Measurements from ENCODE around the gene RELT. TPM values are rescaled to one million over a fixed set of nuclear protein-coding genes. Genes with fewer than 3 reads are reported as not detected.

RELT gene
- polyA plus RNA-seq, 4 donors, result 0.67 to 3.3 (median 2.1) TPM

DNA sequence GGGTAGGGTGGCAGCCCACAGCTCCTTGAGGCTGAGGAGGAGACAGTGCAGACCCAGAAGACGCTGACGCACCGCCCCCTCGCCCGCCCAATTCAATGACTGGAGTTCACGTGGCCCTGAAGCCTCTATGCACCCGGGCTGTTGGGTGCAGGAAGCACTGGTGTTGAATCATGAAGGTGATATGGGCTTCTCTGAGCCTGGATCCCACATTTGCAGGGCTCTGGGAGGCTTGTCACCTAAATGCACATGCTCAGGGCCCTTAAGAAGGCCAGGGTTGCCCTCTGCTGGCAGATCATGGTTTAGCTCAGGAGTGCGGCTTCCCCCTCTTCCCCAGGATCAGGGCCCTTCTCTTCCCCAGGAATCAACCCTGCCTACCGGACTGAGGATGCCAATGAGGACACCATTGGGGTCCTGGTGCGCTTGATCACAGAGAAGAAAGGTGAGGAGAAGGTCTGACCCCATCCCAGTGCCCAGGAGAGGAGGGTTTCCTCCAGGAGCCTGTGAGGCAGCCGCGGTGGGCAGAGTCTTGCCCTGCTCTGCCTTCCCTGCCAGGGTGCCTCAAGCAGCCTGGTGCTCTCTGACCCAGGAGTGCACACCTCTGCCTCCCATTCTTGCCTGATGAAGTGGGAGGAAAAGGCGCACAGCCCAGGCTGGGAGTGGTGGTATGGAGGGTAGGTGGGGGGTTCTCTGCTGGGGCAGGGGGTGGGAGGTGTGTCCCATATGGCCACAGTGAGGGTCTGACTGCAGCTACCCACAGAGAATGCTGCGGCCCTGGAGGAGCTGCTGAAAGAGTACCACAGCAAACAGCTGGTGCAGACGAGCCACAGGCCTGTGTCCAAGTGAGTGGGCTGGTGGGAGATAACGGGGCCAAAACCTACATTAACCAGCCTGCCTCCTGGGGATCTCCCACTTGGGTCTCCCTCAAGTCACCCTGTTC, 17.5 kb downstream of the RELT start:
- no peaks in the 10 kb centered on the region for H3K9me3 ChIP-seq (ENCODE audit: control insufficient read depth in 2 of 2, insufficient read depth in 1 of 2, low read depth in 1 of 2, low read length in 1 of 2)
- 78 to 79% (median 79%) methylated on average over 15 to 16 of the region's 16 CpGs for WGBS, 3 donors
- H3K27me3 ChIP-seq (ENCODE audit: control insufficient read depth in 3 of 3, insufficient read depth in 3 of 3, low read length in 3 of 3), result no peaks in the 10 kb centered on the region
- H3K27ac ChIP-seq (ENCODE audit: low read depth in 1 of 3, low read length in 2 of 3), result no peak overlapping the region
- DNase-seq (peak; percentile 70 to 83), FAIRE-seq (no peak)
- H3K4me3 ChIP-seq (ENCODE audit: low read depth in 1 of 3, low read length in 3 of 3), result no peak overlapping the region
- peaks cover 0 to 3% (median 0%) of the 10 kb centered on the region in 3 donors for H3K4me1 ChIP-seq (ENCODE audit: control insufficient read depth in 3 of 3, insufficient read depth in 2 of 3, low read depth in 1 of 3, low read length in 2 of 3)
- H3K36me3 ChIP-seq (ENCODE audit: control insufficient read depth in 3 of 3, insufficient read depth in 2 of 3, low read depth in 1 of 3, low read length in 3 of 3), result peaks cover 0 to 56% (median 3%) of the 10 kb centered on the region in 3 donors

DNA sequence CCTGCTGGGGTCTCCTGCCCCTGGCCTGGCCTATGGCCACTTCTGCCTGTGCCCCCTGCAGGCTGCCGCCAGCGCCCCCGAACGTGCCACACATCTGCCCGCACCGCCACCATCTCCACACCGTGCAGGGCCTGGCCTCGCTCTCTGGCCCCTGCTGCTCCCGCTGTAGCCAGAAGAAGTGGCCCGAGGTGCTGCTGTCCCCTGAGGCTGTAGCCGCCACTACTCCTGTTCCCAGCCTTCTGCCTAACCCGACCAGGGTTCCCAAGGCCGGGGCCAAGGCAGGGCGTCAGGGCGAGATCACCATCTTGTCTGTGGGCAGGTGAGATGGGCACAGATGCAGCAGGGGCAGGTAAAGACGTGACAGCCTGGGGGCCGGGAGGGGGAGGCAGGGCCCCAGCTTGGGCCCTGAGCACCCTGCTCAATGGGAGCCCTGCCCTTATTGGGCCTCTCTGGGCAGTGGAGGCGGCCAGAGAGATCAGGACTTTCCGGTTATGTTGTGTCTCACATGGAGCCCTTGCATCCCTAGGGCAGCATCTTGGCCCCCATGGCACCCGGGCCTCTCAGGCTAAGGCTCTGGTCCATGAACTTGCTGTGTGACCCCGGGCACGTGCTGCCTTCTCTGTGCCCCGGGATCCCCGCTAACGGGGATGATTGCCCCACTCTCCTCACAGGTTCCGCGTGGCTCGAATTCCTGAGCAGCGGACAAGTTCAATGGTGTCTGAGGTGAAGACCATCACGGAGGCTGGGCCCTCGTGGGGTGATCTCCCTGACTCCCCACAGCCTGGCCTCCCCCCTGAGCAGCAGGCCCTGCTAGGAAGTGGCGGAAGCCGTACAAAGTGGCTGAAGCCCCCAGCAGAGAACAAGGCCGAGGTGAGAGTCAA, 18.5 kb downstream of the RELT start:
- Histone ChIP-seq H3K9me3 (ENCODE audit: control insufficient read depth in 2 of 2, insufficient read depth in 1 of 2, low read depth in 1 of 2, low read length in 1 of 2) (no peaks in the 10 kb centered on the region), H3K36me3 (ENCODE audit: control insufficient read depth in 3 of 3, insufficient read depth in 2 of 3, low read depth in 1 of 3, low read length in 3 of 3) (peaks cover 0 to 55% (median 3%) of the 10 kb centered on the region in 3 donors), H3K27me3 (ENCODE audit: control insufficient read depth in 3 of 3, insufficient read depth in 3 of 3, low read length in 3 of 3) (no peaks in the 10 kb centered on the region), H3K4me3 (ENCODE audit: low read depth in 1 of 3, low read length in 3 of 3) (no peak overlapping the region), H3K27ac (ENCODE audit: low read depth in 1 of 3, low read length in 2 of 3) (no peak overlapping the region), H3K4me1 (ENCODE audit: control insufficient read depth in 3 of 3, insufficient read depth in 2 of 3, low read depth in 1 of 3, low read length in 2 of 3) (peaks cover 0 to 3% (median 0%) of the 10 kb centered on the region in 3 donors)
- DNase-seq (no peak), FAIRE-seq (no peak)
- WGBS, 3 donors, result 93 to 94% (median 94%) methylated on average over 33 to 34 of the region's 34 CpGs

DNA sequence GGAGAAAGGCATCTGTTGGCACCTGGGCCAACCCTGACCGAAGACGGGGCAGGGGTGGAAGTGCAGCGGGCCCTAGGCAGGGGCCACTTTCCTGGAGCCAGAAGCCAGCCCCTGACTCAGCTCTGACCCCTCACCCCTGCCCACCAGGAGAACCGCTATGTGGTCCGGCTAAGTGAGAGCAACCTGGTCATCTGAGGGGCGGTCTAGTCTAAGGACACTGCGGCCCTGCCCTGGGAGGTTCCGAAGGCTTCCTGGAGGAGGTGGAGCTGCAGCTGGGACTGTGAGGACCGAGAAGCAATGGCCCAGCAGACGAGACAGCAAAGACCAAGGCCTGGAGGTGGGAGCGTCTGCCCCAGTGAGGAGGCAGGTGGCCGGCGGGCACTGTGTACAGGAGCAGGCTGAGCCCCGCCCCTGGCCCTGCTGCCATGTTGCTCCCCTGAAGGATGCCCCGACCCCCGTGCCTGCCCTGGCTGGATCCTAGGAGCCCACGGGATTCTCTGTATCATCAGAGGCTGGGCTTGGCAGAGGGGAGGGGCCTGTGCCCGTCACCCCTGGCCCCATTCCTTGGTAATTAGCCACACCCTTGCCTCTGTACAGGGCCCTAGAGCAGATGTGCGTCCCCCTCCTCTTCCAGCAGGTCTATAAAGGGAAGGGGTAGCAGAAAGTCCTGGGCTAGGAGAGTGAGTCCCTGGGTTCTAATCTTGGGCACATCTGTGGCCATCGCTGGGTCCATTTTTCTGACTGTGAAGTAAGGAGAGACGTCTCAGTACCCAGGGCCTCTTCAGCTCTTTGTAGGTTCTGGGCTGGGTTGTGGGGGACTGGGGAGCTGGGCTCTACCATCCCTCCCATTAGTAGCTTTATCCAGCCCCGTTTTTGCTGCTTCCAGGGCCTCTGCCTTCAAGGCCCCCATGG, 19.4 kb downstream of the RELT start:
- WGBS, 3 donors, result 75 to 85% (median 85%) methylated on average over 22 of the region's 22 CpGs
- FAIRE-seq, result no peak
- DNase-seq, result no peak

DNA sequence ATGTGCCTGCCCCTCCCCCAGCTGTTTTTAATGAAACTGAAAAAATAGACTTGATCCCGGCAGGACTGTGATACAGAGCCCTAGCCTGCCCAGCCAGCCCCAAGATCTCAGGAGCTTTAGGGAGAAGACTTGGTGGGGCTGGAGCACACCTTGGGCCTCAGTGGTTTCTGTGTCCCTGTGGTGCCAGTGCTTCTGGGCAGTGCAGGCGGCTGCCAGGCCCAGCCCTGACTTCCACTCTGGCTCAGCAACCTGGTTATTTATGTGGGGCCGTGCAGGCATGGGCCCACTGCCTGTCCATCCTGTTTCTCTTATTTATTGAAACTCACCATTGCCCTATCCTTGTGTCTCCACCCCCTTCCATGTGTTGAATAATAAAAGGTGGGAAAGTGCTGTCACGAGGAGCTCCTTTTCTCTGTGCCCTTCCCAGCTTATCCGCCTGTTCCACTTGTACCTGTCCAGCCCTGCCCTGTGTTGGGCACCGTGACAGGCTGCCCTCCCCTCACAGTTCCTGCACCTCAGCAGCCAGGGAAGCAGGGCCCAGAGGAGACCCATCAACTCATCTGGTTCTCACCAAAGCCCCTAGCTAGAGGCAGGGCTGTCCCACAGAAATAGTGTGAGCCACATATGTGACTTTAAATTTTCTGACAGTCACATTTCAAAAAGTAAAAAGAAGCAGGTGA, 20.2 kb downstream of the RELT start:
- Histone ChIP-seq H3K9me3 (ENCODE audit: control insufficient read depth in 2 of 2, insufficient read depth in 1 of 2, low read depth in 1 of 2, low read length in 1 of 2) (no peaks in the 10 kb centered on the region), H3K4me3 (ENCODE audit: low read depth in 1 of 3, low read length in 3 of 3) (no peak overlapping the region), H3K27me3 (ENCODE audit: control insufficient read depth in 3 of 3, insufficient read depth in 3 of 3, low read length in 3 of 3) (no peaks in the 10 kb centered on the region), H3K27ac (ENCODE audit: low read depth in 1 of 3, low read length in 2 of 3) (no peak overlapping the region), H3K36me3 (ENCODE audit: control insufficient read depth in 3 of 3, insufficient read depth in 2 of 3, low read depth in 1 of 3, low read length in 3 of 3) (peaks cover 0 to 52% (median 3%) of the 10 kb centered on the region in 3 donors), H3K4me1 (ENCODE audit: control insufficient read depth in 3 of 3, insufficient read depth in 2 of 3, low read depth in 1 of 3, low read length in 2 of 3) (peaks cover 0 to 3% (median 0%) of the 10 kb centered on the region in 3 donors)
- DNase-seq (no peak), FAIRE-seq (no peak)
- WGBS, 3 donors, result 81 to 85% (median 82%) methylated on average over 6 of the region's 6 CpGs

More for the DNA sequence above, 19.4 kb downstream of the RELT start:
- no peak overlapping the region for H3K4me3 ChIP-seq (ENCODE audit: low read depth in 1 of 3, low read length in 3 of 3)
- H3K4me1 ChIP-seq (ENCODE audit: control insufficient read depth in 3 of 3, insufficient read depth in 2 of 3, low read depth in 1 of 3, low read length in 2 of 3), result peaks cover 0 to 3% (median 0%) of the 10 kb centered on the region in 3 donors
- no peaks in the 10 kb centered on the region for H3K9me3 ChIP-seq (ENCODE audit: control insufficient read depth in 2 of 2, insufficient read depth in 1 of 2, low read depth in 1 of 2, low read length in 1 of 2)
- peaks cover 0 to 58% (median 3%) of the 10 kb centered on the region in 3 donors for H3K36me3 ChIP-seq (ENCODE audit: control insufficient read depth in 3 of 3, insufficient read depth in 2 of 3, low read depth in 1 of 3, low read length in 3 of 3)
- H3K27me3 ChIP-seq (ENCODE audit: control insufficient read depth in 3 of 3, insufficient read depth in 3 of 3, low read length in 3 of 3), result no peaks in the 10 kb centered on the region
- H3K27ac ChIP-seq (ENCODE audit: low read depth in 1 of 3, low read length in 2 of 3), result no peak overlapping the region

DNA sequence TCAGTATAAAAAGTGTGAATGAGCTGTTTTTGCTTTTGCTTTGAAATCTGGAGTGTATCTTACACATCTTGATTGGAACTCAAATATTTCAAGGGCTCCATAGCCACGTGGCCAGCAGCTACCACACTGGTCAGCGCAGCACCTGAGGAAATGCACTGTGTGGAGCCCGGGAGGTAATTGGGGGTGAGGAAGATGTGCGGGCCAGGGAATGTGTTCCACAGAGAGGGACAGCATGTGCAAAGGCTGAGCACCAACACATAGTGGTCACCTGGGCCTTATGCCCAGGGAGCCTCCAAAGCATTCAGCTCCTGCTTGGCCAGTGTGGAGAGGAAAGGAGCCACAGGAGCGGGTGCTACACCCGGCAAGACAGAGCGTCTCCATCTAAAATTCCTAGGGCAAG, 20.8 kb downstream of the RELT start:
- H3K4me3 ChIP-seq (ENCODE audit: low read depth in 1 of 3, low read length in 3 of 3), result no peak overlapping the region
- H3K36me3 ChIP-seq (ENCODE audit: control insufficient read depth in 3 of 3, insufficient read depth in 2 of 3, low read depth in 1 of 3, low read length in 3 of 3), result peaks cover 0 to 51% (median 3%) of the 10 kb centered on the region in 3 donors
- WGBS, 3 donors, result 91 to 94% (median 92%) methylated on average over 7 of the region's 7 CpGs
- H3K27me3 ChIP-seq (ENCODE audit: control insufficient read depth in 3 of 3, insufficient read depth in 3 of 3, low read length in 3 of 3), result no peaks in the 10 kb centered on the region
- DNase-seq, result no peak
- no peaks in the 10 kb centered on the region for H3K9me3 ChIP-seq (ENCODE audit: control insufficient read depth in 2 of 2, insufficient read depth in 1 of 2, low read depth in 1 of 2, low read length in 1 of 2)
- no peak overlapping the region for H3K27ac ChIP-seq (ENCODE audit: low read depth in 1 of 3, low read length in 2 of 3)
- no peak for FAIRE-seq
- H3K4me1 ChIP-seq (ENCODE audit: control insufficient read depth in 3 of 3, insufficient read depth in 2 of 3, low read depth in 1 of 3, low read length in 2 of 3), result peaks cover 0 to 8% (median 0%) of the 10 kb centered on the region in 3 donors

DNA sequence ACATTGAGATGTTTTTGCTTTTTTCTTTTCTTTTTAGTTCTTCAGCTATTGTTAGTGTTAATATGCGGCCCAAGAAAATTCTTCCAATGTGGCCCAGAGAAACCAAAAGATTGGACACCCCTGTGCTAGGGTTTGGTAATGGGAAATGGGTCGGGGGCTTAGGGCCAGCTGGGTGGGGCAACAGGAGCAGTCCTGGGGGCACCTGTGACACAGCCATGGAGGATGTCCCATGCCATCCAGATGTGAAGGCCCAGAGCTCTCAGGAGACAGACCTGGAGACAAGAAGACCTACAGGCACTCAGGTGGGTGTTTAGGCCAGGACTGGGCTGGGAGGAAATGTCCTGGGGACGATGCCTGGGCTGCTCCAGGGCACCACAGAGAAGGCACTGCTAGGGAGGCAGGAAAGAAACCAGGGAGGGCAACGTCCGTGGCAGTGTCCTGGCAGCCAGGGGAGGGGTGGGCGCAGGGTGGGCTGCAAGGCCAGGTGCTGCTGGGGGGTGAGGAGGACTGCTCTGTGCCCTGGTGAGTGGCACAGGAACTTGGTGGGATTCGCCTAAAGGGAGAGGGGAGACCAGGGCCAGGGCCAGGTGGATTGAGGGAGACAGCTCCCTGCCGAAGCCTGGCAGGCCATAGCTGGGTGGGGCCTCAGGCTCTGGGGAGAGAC, 21.4 kb downstream of the RELT start:
- no peak for FAIRE-seq
- WGBS, 3 donors, result 86 to 92% (median 89%) methylated on average over 8 of the region's 8 CpGs
- DNase-seq, result no peak
- Histone ChIP-seq H3K4me1 (ENCODE audit: control insufficient read depth in 3 of 3, insufficient read depth in 2 of 3, low read depth in 1 of 3, low read length in 2 of 3) (peaks cover 0 to 12% (median 0%) of the 10 kb centered on the region in 3 donors), H3K27me3 (ENCODE audit: control insufficient read depth in 3 of 3, insufficient read depth in 3 of 3, low read length in 3 of 3) (no peaks in the 10 kb centered on the region), H3K4me3 (ENCODE audit: low read depth in 1 of 3, low read length in 3 of 3) (no peak overlapping the region), H3K9me3 (ENCODE audit: control insufficient read depth in 2 of 2, insufficient read depth in 1 of 2, low read depth in 1 of 2, low read length in 1 of 2) (no peaks in the 10 kb centered on the region), H3K27ac (ENCODE audit: low read depth in 1 of 3, low read length in 2 of 3) (no peak overlapping the region), H3K36me3 (ENCODE audit: control insufficient read depth in 3 of 3, insufficient read depth in 2 of 3, low read depth in 1 of 3, low read length in 3 of 3) (peaks cover 0 to 47% (median 3%) of the 10 kb centered on the region in 3 donors)

DNA sequence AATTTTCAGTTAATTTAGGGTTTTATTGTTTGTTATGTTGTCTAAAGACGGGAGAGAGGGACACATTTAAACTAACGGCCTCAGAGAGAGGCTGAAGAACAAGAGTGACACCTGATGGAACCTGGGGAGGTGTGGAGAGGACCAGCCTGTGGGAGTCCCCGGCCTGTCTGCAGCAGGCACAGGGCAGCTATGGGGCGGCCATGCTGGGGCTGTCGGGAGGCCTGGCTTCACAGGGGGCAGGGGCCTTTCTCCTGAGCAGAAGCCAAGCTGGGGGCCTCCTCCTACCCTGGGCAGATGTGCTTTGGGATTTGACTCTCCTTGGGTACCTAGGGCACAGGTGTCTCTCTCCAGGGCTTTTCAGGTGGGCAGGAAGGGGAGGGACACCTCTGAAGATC, 21.9 kb downstream of the RELT start:
- no peak overlapping the region for H3K27ac ChIP-seq (ENCODE audit: low read depth in 1 of 3, low read length in 2 of 3)
- no peaks in the 10 kb centered on the region for H3K27me3 ChIP-seq (ENCODE audit: control insufficient read depth in 3 of 3, insufficient read depth in 3 of 3, low read length in 3 of 3)
- no peaks in the 10 kb centered on the region for H3K9me3 ChIP-seq (ENCODE audit: control insufficient read depth in 2 of 2, insufficient read depth in 1 of 2, low read depth in 1 of 2, low read length in 1 of 2)
- WGBS, 3 donors, result 77 to 84% (median 82%) methylated on average over 5 of the region's 5 CpGs
- no peak overlapping the region for H3K4me3 ChIP-seq (ENCODE audit: low read depth in 1 of 3, low read length in 3 of 3)
- H3K36me3 ChIP-seq (ENCODE audit: control insufficient read depth in 3 of 3, insufficient read depth in 2 of 3, low read depth in 1 of 3, low read length in 3 of 3), result peaks cover 0 to 45% (median 0%) of the 10 kb centered on the region in 3 donors
- H3K4me1 ChIP-seq (ENCODE audit: control insufficient read depth in 3 of 3, insufficient read depth in 2 of 3, low read depth in 1 of 3, low read length in 2 of 3), result peaks cover 0 to 12% (median 0%) of the 10 kb centered on the region in 3 donors
- DNase-seq (no peak), FAIRE-seq (no peak)
